COLO668 (cell line): ENCODE results near the gene MMAA.

Experiments
- DNase-seq: peaks from one replicate; lab custom pipeline; 2025; ENCODE audit not compliant: unreplicated experiment; lab: John Stamatoyannopoulos, UW

The MMAA gene

DNA sequence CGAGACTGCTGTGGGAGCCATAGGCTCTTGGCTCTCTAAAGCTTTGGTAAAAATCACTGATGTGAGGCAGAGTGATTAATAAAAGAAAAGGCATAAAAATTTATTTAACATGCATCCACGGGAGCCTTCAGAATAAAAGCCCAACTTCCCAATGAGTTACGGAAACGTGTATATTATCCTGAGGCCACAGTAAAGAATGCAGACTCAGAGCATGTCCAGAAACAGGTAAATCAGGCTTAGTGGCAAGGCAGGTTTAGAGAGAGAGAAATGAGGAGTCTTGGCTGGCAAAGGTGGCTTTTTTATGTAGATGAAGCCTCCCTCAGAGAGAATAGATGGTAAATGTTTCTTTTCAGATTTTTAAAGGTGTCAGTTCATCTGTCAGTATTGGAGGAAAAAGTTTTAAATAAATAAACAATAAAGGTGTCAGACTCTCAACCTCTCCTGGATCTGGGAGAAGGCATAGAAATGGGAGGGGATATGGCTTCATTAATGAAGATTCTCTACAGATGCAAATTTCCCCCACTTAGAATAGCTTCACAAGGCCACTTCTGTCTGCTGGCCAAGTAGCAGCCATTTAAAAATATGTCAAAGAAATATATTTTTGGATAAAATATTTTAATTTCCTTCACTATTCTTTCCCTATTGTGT is 84.8 kb downstream of the MMAA start:
- no peak for DNase-seq

DNA sequence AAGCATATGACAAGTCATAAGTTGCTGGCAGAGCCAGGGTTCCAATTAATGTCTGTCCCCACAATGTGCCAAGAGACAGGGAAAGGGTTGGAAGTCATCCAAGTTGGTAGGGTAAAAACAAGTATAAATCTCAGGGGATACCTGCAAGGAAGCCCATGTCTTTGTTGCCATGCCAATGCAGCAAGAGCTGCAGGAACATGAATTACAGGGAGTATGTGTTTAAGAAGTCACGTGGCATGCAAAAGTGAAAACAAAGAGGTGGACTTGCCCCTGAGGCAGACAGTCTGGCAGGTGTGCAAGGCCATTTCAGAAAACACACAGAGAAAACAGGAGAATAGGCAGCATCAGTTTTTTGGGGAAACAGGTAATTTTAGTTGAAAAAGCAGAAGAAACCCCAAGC is 90.2 kb downstream of the MMAA start:
- DNase-seq, result peak; percentile 49
